OCI-LY3 (cell line): ENCODE results near the gene NUB1.

Experiments
- EZH2phosphoT487 ChIP-seq: fragments of 200-600 bp; shearing (Covaris generic); IDR thresholded peaks from 2 replicates; pipeline ENCODE4 v1.6.1; 2018; ENCODE audit warnings: antibody characterized with exemption, mixed run types, low read depth
- TF ChIP-seq, protein P1 (sequence below): fragments of 200-600, 300-600 bp; sonication (generic); IDR thresholded peaks from 2 replicates; pipeline ENCODE4 v1.5.1; 2014; ENCODE audit warnings: antibody characterized with exemption, low read length, low read depth

DNA sequence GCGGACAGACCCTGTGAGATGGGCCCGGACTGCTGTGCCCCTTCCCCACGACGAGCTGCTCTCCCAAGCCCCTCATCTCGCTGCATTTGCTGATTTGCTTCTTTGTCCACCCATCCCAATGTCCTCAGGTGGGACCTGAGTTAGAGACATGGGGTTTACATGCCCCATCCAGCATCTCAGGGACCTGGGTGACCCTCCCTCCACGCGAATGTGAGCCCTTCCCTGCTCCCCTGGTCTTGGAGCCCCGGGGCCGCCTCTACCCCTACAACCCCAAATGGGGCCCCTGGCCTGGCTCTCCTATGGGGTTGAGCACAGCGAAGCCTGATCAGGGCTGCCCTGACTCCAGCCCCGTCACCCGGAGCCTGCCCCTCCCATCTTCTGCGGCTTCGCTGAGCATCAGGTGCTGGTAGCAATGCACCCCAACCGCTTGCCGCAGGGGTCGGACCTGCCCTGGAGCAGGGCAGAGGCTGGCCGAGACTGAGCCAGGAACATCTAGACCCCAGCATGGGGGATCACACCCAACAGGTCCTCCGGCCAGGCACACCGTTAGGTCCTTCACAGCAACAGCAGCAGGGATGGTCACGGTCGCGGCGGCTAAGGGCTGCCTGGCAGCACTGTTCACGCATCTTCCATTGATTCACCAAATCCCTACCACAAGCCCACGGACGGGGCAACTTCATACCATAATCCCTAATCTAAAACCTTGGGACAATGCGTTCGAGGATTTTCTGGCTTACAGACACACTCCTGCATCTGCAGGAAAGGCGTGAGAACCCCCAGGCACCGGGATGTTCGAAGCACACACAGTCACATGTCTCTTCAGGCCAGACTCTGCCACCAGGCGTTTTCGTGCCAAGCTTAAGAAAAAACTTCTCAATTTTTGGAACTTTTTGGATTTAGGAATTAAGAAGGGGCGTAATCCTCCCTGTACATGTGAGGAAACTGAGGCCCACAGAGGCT, 52.7 kb downstream of the NUB1 start:
- TF ChIP-seq, protein P1, sequence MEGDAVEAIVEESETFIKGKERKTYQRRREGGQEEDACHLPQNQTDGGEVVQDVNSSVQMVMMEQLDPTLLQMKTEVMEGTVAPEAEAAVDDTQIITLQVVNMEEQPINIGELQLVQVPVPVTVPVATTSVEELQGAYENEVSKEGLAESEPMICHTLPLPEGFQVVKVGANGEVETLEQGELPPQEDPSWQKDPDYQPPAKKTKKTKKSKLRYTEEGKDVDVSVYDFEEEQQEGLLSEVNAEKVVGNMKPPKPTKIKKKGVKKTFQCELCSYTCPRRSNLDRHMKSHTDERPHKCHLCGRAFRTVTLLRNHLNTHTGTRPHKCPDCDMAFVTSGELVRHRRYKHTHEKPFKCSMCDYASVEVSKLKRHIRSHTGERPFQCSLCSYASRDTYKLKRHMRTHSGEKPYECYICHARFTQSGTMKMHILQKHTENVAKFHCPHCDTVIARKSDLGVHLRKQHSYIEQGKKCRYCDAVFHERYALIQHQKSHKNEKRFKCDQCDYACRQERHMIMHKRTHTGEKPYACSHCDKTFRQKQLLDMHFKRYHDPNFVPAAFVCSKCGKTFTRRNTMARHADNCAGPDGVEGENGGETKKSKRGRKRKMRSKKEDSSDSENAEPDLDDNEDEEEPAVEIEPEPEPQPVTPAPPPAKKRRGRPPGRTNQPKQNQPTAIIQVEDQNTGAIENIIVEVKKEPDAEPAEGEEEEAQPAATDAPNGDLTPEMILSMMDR: no peak
- no peak for TF ChIP-seq EZH2phosphoT487
